ENCODE measurements around the gene PIN1. TPM values are rescaled to one million over a fixed set of nuclear protein-coding genes. Genes with fewer than 3 reads are reported as not detected.

PIN1 gene
- total RNA-seq, 4 donors from 2014 or later = 67.8 to 97.7 (median 79.6) TPM

GRCh38 chr19:9827289-9828238 lies 7.6 kb upstream of the PIN1 start, which contains the start of gene UBL5:
Gene UBL5, plus strand, starts transcription at chr19:9827918. Its CDS starts 420 bp downstream, at chr19:9828338.
- DNase-seq (ENCODE audit: low spot score in 2 of 2) = peak; percentile 90 to 97
- 0 to 1% methylated on average over 41 to 53 of the region's 62 CpGs for WGBS, 2 donors
- H3K4me3 ChIP-seq (ENCODE audit: low read depth, poor library complexity, severe bottlenecking) = peak within 1 kb of the TSS; percentile 94
- TF ChIP-seq POLR2A (IDR thresholded peaks at IDR 0.05) (peak in 1 of 2 donors; percentile 62), CTCF (IDR thresholded peaks at IDR 0.05) (no peak)
- intact Hi-C loops (cut with DNase I; ENCODE audit: low total_unique reads) = no loop called here

DNA sequence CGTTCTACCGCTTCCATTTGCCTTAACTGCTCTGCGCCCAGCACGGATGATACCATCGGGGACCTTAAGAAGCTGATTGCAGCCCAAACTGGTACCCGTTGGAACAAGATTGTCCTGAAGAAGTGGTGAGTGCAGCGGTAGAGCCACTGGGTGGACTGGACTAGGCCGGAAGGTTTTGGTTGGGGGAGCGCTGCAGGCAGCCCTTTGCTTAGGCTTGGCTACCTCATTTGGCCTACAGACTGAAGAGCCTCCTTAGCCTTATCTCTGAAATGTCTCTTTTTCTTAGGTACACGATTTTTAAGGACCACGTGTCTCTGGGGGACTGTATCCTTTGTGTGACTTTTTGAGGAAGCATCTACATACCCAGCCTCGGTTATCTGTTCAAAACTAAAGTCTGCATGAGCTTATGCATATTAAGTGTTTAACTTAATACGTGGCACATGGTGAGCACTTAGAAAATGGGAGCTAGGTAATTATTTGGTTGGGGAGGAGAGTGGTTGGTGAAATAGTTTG lies 6.5 kb upstream of the PIN1 start:
- no peak for TF ChIP-seq CTCF (IDR thresholded peaks at IDR 0.05)
- TF ChIP-seq POLR2A (IDR thresholded peaks at IDR 0.05) = no peak
- 31 to 34% methylated on average over 13 of the region's 13 CpGs for WGBS, 2 donors
- H3K4me3 ChIP-seq (ENCODE audit: low read depth, poor library complexity, severe bottlenecking) = peak overlapping the region; percentile 94
- intact Hi-C loops (cut with DNase I; ENCODE audit: low total_unique reads) = no loop called here
- DNase-seq (ENCODE audit: low spot score in 2 of 2) = no peak

DNA sequence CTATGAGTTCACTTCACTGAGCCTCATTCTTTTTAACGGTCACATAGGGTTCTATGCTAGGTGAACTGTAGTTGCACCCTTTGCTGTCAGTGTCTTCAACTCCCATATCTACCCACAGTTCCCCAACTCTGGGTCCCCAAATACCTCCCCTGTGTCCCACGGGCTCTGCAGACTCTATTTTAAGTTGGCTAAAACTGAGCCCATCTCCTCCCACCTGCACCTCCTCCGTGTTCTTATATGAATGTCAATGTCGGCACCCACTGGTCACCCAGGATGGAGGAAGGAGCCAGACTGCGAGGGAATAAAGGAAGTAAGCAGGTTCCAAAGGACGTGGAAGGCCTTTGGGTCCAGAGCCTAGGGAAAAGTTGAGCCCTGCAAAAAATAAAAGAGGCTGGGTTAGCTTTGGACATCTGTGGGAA lies 802 bp upstream of the PIN1 start:
- no peak for DNase-seq (ENCODE audit: low spot score in 2 of 2)
- intact Hi-C loops (cut with DNase I; ENCODE audit: low total_unique reads) = no loop called here
- no peak overlapping the region for H3K4me3 ChIP-seq (ENCODE audit: low read depth, poor library complexity, severe bottlenecking)
- 63 to 65% methylated on average over 6 of the region's 6 CpGs for WGBS, 2 donors
- TF ChIP-seq POLR2A (IDR thresholded peaks at IDR 0.05) = no peak
- no peak for TF ChIP-seq CTCF (IDR thresholded peaks at IDR 0.05)

DNA sequence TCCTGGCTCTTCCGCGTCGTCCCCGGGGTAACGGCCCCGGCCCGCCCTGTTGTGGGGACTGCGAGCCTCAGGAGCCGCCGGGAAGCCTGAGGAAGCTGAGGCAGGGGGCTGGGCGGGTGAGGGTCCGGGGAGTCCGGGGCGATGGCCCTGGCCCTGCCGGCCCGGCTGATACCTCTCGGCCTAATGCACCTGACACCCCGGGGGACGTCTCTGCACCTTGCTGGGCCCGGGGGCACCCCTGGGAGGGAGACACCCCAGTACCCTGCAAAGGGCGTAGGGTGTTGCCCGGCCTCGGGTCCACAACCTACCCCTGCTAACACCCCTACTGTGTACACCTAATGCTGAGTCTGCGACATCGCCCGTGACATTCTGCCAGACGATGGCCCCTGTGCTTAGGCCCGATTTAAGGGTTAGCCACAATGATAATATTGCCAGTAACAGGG lies 410 bp downstream of the PIN1 start:
- DNase-seq (ENCODE audit: low spot score in 2 of 2) = no peak
- intact Hi-C loops (cut with DNase I; ENCODE audit: low total_unique reads) = no loop called here
- 4 to 6% methylated on average over 8 to 11 of the region's 28 CpGs for WGBS, 2 donors
- TF ChIP-seq CTCF (IDR thresholded peaks at IDR 0.05) = no peak
- TF ChIP-seq POLR2A (IDR thresholded peaks at IDR 0.05) = no peak
- peak overlapping the region; percentile 66 for H3K4me3 ChIP-seq (ENCODE audit: low read depth, poor library complexity, severe bottlenecking)

DNA sequence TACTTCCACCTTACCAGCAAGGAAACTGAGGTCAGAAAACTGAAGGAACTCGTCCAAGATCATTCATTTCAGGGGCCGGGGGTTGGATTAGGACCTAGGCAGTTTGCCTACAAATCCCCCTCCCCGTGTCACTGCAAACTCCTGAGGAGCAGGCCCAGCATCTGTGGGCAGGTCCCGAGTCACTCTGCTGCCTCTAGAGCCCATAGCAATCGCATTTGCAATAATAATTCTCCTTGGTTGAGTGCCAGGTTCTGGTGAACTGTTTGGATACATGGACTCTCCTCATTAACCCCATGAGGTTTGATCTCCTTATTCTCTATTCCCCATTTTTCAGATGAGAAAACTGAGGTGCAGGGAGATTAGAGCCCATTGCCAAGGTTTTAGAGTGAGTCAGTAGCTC lies 903 bp downstream of the PIN1 start:
- 2 to 6% methylated on average over 5 of the region's 5 CpGs for WGBS, 2 donors
- no peak overlapping the region for H3K4me3 ChIP-seq (ENCODE audit: low read depth, poor library complexity, severe bottlenecking)
- no peak for DNase-seq (ENCODE audit: low spot score in 2 of 2)
- intact Hi-C loops (cut with DNase I; ENCODE audit: low total_unique reads) = no loop called here
- TF ChIP-seq POLR2A (IDR thresholded peaks at IDR 0.05) (no peak), CTCF (IDR thresholded peaks at IDR 0.05) (no peak)
